HUES6 (cell line): Measurements from ENCODE around the gene TMEM132E.
A peak's percentile ranks its signal among the peaks of the same experiment; 100 is the strongest.

Source experiments
- H3K27ac ChIP-seq: 2 replicates; pipeline ENCODE4 v1.7.0; 2013; ENCODE audit warnings: low read depth, mild to moderate bottlenecking, low read length, inconsistent platforms
- H3K27me3 ChIP-seq: 2 replicates; pipeline ENCODE4 v1.6.1; 2013; ENCODE audit warnings: low read length; ENCODE audit not compliant: control insufficient read depth, insufficient read depth
- H3K36me3 ChIP-seq: 2 replicates; pipeline ENCODE4 v1.6.1; 2013; ENCODE audit warnings: low read length; ENCODE audit not compliant: control insufficient read depth, insufficient read depth
- H3K4me1 ChIP-seq: 2 replicates; pipeline ENCODE4 v1.6.1; 2013; ENCODE audit warnings: low read length; ENCODE audit not compliant: control insufficient read depth, insufficient read depth
- H3K4me3 ChIP-seq: 2 replicates; pipeline ENCODE4 v1.5.1; 2013; ENCODE audit warnings: low read depth, low read length
- H3K9ac ChIP-seq: one replicate; pipeline ENCODE4 v1.6.1; 2013; ENCODE audit warnings: mild to moderate bottlenecking, low read length
- H3K9me3 ChIP-seq: 2 replicates; pipeline ENCODE4 v1.6.1; 2013; ENCODE audit warnings: low read depth, low read length; ENCODE audit not compliant: control insufficient read depth, insufficient read depth

TMEM132E gene

DNA sequence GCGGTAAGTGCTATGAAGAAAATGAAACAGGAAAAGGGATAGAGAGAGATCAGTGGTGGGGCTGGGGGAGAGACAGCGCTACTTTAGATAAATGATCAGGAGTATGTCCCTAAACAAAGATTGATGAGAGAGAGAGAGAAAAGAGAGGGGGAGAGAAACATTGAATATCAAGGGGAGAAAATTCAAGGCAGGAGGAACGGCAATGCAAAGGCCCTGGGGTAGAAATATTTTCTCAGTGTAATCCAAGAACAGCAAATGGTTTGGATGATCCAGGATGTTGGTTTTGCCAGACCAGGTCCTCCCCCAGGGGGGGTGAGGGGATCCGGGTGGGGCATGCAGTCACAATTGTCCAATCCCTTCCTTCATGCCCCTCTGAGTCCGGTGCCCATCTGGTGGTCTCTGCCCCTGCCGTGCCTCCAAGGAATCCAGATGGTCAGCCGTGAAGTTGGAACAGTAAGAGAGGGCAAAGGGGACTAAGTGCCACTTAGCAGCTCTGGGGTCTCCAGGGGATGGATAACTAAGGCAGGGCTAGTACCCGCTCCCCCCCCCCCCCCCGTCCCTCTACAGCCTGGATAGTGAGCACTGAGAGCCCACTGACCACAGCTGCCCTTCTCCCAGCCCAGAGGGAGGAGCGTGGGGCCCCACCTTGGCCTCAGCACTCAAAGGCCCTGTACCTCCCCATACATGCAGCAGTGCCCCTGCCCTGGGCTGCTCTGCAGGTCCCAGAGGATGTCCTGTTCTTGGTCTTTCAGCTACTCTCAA, 43.7 kb downstream of the TMEM132E start:
- Histone ChIP-seq H3K27ac (no peak overlapping the region), H3K9ac (peak overlapping the region; percentile 12), H3K9me3 (no peaks in the 10 kb centered on the region), H3K4me1 (peaks cover 31% of the 10 kb centered on the region), H3K27me3 (peaks cover 48% of the 10 kb centered on the region), H3K36me3 (no peaks in the 10 kb centered on the region), H3K4me3 (no peak overlapping the region)

DNA sequence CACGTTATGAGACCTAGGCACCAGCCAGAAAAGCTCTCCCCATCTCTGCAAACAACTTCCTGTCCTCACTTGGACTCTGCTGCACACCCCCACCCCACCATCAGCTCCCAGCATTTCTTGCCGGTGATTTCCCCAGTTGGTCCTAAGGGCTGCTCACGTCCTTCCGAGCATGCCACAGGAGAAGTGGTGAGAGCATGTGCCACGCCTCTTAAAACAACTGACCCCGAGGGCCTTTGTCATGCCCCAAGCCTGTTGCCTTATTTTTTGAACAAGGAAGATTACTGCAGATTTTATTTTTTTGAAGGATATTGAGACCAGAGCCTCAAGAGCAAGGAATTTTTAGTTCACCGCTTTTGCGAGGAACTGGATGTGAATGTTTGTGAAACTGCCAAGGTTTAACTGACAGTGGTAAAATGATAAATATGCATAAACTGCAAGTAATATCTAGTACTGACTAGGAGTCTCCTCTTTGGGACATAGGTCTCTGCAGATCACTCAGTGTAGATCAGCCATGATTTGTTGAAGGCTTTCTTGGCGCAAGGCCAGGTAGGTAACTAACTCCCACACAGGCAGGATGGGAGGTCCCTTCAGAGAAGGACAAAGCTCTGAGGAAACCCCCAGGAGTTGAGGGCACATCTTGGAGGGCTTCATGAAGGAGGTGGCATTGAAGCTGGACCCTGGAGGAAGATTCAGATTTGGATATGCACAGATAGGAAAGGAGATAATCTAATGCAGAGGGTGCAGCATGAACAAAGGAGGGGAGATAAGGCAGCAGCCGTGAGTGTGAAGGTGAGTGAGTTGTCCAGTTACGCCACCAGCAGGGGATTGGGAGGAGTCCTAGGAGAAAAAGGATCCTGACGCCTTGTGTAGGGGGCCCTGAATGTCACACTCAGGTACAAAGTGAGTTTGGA, 44.7 kb downstream of the TMEM132E start:
- Histone ChIP-seq H3K27me3 (peaks cover 59% of the 10 kb centered on the region), H3K4me1 (peaks cover 31% of the 10 kb centered on the region), H3K36me3 (no peaks in the 10 kb centered on the region), H3K4me3 (no peak overlapping the region), H3K27ac (no peak overlapping the region), H3K9ac (peak overlapping the region; percentile 12), H3K9me3 (no peaks in the 10 kb centered on the region)

DNA sequence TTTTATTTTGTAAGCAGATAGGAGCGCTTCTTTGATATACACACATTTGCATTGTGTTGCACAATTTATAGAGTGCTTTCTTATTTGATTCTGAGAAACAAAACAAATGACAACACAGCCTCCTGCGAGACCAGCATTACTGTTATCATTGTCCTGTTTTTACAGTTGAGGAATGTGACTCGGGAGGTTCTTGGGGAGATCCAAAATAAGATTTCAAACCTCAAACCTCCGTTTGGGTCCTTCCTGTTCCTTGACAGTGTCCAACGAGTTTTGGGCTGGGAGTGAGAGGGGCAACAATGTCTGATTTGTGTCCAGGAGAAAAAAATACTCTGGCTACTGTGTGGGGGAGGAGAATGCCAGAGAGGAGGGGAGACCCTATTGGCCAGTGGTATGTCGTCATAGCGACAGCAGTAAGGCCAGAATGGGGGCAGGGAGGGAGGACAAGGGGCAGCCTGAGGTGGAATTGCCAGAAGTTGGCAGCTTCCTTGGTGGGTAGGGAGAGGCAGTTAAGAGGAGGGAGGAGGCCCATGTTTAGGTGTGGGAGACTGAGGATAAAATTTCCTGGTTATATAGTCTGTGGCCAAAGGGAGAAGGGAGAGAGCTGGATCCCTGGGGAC, 45.5 kb downstream of the TMEM132E start:
- H3K36me3 ChIP-seq: no peaks in the 10 kb centered on the region
- H3K9me3 ChIP-seq: no peaks in the 10 kb centered on the region
- peaks cover 66% of the 10 kb centered on the region for H3K27me3 ChIP-seq
- H3K4me3 ChIP-seq: no peak overlapping the region
- H3K4me1 ChIP-seq: peaks cover 31% of the 10 kb centered on the region
- H3K27ac ChIP-seq: no peak overlapping the region
- H3K9ac ChIP-seq: no peak overlapping the region

DNA sequence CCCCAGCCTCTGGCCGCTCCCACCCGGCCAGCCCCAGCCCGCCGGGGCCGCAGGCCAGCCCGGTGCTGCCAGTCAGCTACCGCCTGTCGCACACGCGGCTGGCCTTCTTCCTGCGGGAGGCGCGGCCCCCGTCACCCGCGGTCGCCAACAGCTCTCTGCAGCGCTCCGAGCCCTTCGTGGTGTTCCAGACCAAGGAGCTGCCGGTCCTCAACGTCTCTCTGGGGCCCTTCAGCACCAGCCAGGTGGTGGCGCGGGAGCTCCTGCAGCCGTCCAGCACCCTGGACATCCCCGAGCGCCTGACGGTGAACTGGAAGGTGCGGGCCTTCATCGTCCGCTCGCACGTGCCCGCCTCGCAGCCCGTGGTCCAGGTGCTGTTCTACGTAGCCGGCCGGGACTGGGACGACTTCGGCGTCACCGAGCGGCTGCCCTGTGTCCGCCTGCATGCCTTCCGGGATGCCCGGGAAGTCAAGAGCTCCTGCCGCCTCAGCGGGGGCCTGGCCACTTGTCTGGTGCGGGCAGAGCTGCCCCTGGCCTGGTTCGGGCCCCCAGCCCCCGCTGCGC, 46.8 kb downstream of the TMEM132E start:
- Histone ChIP-seq H3K4me1 (peaks cover 25% of the 10 kb centered on the region), H3K27ac (no peak overlapping the region), H3K36me3 (no peaks in the 10 kb centered on the region), H3K9me3 (no peaks in the 10 kb centered on the region), H3K9ac (no peak overlapping the region), H3K27me3 (peaks cover 79% of the 10 kb centered on the region), H3K4me3 (no peak overlapping the region)

DNA sequence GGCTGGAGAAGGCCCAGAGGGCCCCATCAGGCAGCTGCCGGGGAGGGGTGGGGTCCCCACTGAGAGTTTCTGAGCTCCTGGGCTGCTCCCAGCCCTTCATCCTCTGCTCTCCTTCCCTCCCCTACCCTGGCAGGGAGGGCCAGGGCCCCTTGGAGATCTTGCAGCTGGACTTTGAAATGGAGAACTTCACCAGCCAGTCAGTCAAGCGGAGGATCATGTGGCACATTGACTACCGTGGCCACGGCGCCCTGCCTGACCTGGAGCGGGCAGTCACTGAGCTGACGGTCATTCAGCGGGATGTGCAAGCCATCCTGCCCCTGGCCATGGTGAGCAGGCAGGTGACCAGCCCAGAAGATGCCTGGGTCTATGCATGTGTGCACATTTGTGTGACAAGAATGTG, 49.5 kb downstream of the TMEM132E start:
- Histone ChIP-seq H3K9ac (no peak overlapping the region), H3K27me3 (peaks cover 95% of the 10 kb centered on the region), H3K27ac (no peak overlapping the region)

DNA sequence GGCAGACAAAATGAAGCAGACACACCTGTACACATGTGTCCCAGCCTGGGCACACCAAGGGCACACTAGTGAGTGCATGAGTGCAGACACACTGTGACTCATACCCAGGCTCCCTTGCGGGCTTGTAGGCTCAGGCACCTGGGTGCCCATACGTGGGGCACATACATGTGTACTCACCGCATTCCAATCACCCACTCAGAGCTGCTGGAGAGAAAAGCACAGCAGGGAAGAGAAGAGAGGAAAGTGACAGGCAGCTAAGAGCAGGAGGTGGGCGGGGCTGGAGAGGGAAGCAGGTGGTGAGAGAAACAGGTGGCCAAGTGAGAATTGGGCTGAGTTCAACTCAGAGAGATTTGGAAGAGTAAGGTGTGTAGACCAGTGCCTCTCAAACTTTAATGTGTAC, 54.0 kb downstream of the TMEM132E start:
- no peak overlapping the region for H3K27ac ChIP-seq
- H3K36me3 ChIP-seq: no peaks in the 10 kb centered on the region
- no peak overlapping the region for H3K9ac ChIP-seq
- H3K9me3 ChIP-seq: no peaks in the 10 kb centered on the region
- H3K4me3 ChIP-seq: no peak overlapping the region
- H3K4me1 ChIP-seq: peaks cover 4% of the 10 kb centered on the region; the same call in 1 of the 2 replicates
- H3K27me3 ChIP-seq: peaks cover 96% of the 10 kb centered on the region

More for the DNA sequence above, 49.5 kb downstream of the TMEM132E start:
- Histone ChIP-seq H3K36me3 (no peaks in the 10 kb centered on the region), H3K4me1 (peaks cover 24% of the 10 kb centered on the region), H3K9me3 (no peaks in the 10 kb centered on the region), H3K4me3 (no peak overlapping the region)

DNA sequence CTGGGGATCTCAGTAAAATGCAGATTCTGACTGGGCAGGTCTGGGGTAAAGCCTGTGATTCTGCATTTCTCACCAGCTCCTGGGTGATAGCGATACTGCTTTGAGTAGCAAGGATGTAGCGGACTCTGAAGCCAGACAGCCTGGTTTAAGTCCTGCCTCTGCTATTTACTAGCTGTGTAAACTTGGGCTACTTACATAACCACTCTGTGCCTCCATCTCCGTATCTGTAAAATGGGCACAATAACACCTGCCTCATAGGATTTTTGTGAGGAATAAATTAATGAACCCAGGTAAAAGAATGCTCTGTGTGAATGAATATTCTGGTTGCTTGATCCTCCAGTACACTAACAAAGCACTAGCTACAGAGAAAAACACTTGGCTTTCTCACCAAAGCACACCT, 54.4 kb downstream of the TMEM132E start:
- no peak overlapping the region for H3K4me3 ChIP-seq
- peaks cover 96% of the 10 kb centered on the region for H3K27me3 ChIP-seq

DNA sequence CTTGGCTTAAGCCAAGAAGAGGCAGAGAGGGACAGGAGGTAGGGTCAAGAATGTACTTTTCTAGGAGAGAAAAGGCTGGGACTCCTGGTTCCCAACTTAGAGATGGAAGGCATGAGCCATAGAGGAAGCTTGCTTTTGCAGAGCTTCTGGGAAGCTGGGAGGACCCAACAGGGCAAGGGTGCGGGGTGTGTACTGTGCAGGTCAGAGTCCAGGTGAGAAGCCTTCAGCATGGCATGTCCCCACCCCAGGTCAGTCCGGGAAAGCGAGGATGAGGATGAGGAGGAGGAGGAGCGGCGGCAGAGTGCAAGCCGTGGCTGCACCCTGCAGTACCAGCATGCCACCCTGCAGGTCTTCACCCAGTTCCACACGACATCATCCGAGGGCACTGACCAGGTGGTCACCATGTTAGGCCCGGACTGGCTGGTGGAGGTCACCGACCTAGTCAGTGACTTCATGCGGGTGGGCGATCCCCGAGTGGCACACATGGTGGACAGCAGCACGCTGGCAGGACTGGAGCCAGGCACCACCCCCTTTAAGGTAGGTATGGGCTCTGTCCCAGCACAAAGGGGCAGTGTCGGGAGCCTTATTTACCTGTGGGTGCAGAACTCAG, 55.3 kb downstream of the TMEM132E start:
- no peak overlapping the region for H3K27ac ChIP-seq
- no peak overlapping the region for H3K9ac ChIP-seq
- no peak overlapping the region for H3K4me3 ChIP-seq
- H3K4me1 ChIP-seq: peaks cover 4% of the 10 kb centered on the region; the same call in 1 of the 2 replicates
- H3K27me3 ChIP-seq: peaks cover 96% of the 10 kb centered on the region
- no peaks in the 10 kb centered on the region for H3K36me3 ChIP-seq
- H3K9me3 ChIP-seq: no peaks in the 10 kb centered on the region

More for the DNA sequence above, 54.4 kb downstream of the TMEM132E start:
- no peak overlapping the region for H3K27ac ChIP-seq
- H3K4me1 ChIP-seq: peaks cover 4% of the 10 kb centered on the region; the same call in 1 of the 2 replicates
- no peaks in the 10 kb centered on the region for H3K36me3 ChIP-seq
- no peak overlapping the region for H3K9ac ChIP-seq
- no peaks in the 10 kb centered on the region for H3K9me3 ChIP-seq

DNA sequence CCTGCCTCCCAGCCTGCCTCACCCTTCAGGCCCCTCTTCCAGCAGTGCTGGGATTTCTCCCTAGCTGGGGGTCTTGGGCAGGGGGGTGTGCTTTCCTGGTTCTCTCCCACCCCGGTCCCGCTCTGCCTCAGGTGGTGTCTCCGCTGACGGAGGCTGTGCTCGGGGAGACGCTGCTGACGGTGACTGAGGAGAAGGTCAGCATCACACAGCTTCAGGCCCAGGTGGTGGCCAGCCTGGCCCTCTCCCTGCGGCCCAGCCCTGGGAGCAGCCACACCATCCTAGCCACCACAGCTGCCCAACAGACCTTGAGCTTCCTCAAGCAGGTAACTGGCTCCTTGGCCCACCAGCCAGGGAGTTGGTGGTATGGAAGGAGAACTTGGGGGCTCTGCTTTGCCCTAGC, 56.5 kb downstream of the TMEM132E start:
- Histone ChIP-seq H3K4me1 (peaks cover 4% of the 10 kb centered on the region; the same call in 1 of the 2 replicates), H3K4me3 (no peak overlapping the region), H3K27me3 (peaks cover 96% of the 10 kb centered on the region)

DNA sequence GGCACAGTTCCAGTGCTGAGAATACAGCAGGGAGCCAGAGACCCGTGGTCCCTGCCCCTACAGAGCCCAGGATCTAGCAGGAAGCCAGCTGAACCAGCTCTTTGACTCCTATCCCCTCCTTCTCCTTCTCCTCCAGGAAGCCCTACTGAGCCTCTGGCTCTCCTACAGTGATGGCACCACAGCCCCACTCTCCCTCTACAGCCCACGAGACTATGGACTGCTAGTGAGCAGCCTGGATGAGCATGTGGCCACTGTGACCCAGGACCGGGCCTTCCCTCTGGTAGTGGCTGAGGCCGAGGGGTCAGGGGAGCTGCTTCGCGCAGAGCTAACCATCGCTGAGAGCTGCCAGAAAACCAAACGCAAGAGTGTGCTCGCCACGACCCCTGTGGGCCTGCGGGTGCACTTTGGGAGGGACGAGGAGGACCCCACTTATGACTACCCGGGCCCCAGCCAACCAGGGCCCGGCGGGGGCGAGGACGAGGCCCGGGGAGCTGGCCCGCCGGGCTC, 57.7 kb downstream of the TMEM132E start:
- Histone ChIP-seq H3K27me3 (peaks cover 94% of the 10 kb centered on the region), H3K4me1 (peaks cover 4% of the 10 kb centered on the region; the same call in 1 of the 2 replicates), H3K4me3 (no peak overlapping the region), H3K27ac (no peak overlapping the region), H3K36me3 (no peaks in the 10 kb centered on the region), H3K9ac (no peak overlapping the region), H3K9me3 (no peaks in the 10 kb centered on the region)

More for the DNA sequence above, 56.5 kb downstream of the TMEM132E start:
- Histone ChIP-seq H3K9me3 (no peaks in the 10 kb centered on the region), H3K36me3 (no peaks in the 10 kb centered on the region), H3K27ac (no peak overlapping the region), H3K9ac (no peak overlapping the region)
